D721Med (cell line): ENCODE results near the gene RNASEH2B.

ENCODE experiments used
- DNase-seq: peaks from one replicate; pipeline ENCODE4 v3.0.0; 2011; ENCODE audit warnings: low spot score; ENCODE audit not compliant: insufficient read length
- FAIRE-seq: peaks from 2 replicates; lab custom pipeline; 2011; peaks lifted over from hg19 to GRCh38; lab: Jason Lieb, UNC
- CTCF ChIP-seq: IDR thresholded peaks from 2 replicates; pipeline ENCODE4 v1.5.1; 2012; ENCODE audit warnings: mild to moderate bottlenecking, control low read depth; ENCODE audit not compliant: insufficient read depth; ENCODE audit errors: missing control alignments

Gene RNASEH2B

GRCh38 chr13:50974268-50974667 is 64.7 kb downstream of the RNASEH2B start:
- DNase-seq = no peak
- FAIRE-seq = no peak
- TF ChIP-seq CTCF = no peak

GRCh38 chr13:50979187-50979586 is 69.6 kb downstream of the RNASEH2B start:
- DNase-seq (no peak), FAIRE-seq (no peak)
- TF ChIP-seq CTCF = no peak

- DNase-seq (no peak), FAIRE-seq (no peak)
- no peak for TF ChIP-seq CTCF
Observed at GRCh38 chr13:50981686-50982085, 72.1 kb downstream of the RNASEH2B start.

- FAIRE-seq (no peak), DNase-seq (no peak)
- TF ChIP-seq CTCF = no peak
Observed at GRCh38 chr13:50989476-50989875, 79.9 kb downstream of the RNASEH2B start.

GRCh38 chr13:50990065-50990817 is 80.7 kb downstream of the RNASEH2B start:
- TF ChIP-seq CTCF = no peak
- DNase-seq (no peak), FAIRE-seq (peak; percentile 25)

- FAIRE-seq (no peak), DNase-seq (no peak)
- no peak for TF ChIP-seq CTCF
Observed at GRCh38 chr13:50990818-50991506, 81.4 kb downstream of the RNASEH2B start.
